ENCODE results near the gene AGPAT2.

Gene AGPAT2

GRCh38 chr9:136700304-136700703, 13.0 kb upstream of the AGPAT2 start:
- no peak for DNase-seq

GRCh38 chr9:136698635-136699246, 11.5 kb upstream of the AGPAT2 start:
- no peak for DNase-seq

- no peak for DNase-seq
These were observed 10.7 kb upstream of the AGPAT2 start for GRCh38 chr9:136697821-136698526.

- no peak for DNase-seq
These were observed 10.0 kb upstream of the AGPAT2 start for GRCh38 chr9:136697146-136697820.

- no peak for DNase-seq
These were observed 9.2 kb upstream of the AGPAT2 start for GRCh38 chr9:136696502-136696901.

DNA sequence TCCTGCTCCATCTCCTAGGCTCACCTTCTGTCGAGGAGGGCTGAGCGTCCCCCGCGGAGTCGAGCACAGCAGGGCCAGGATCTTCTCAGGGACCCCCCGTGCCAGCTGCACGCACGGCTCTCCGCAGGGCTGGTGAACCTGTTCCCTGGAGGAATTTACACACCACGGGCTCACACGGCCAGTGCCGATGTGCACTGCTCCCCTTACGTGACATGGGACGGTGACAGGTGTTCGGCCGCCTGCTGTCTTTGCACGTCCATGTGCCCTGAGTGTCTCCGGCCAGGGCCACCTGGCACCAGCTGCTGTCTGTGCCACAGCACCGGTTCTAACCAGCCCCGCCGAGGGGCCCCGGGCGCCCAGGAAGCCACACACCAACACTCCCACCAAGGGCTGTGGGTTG, 8.7 kb upstream of the AGPAT2 start:
- no peak for DNase-seq

GRCh38 chr9:136695435-136695895, 8.2 kb upstream of the AGPAT2 start:
- no peak for DNase-seq

- no peak for DNase-seq
These were observed 7.6 kb upstream of the AGPAT2 start for GRCh38 chr9:136694872-136695247.

GRCh38 chr9:136694163-136694871, 7.1 kb upstream of the AGPAT2 start:
- no peak for DNase-seq

DNA sequence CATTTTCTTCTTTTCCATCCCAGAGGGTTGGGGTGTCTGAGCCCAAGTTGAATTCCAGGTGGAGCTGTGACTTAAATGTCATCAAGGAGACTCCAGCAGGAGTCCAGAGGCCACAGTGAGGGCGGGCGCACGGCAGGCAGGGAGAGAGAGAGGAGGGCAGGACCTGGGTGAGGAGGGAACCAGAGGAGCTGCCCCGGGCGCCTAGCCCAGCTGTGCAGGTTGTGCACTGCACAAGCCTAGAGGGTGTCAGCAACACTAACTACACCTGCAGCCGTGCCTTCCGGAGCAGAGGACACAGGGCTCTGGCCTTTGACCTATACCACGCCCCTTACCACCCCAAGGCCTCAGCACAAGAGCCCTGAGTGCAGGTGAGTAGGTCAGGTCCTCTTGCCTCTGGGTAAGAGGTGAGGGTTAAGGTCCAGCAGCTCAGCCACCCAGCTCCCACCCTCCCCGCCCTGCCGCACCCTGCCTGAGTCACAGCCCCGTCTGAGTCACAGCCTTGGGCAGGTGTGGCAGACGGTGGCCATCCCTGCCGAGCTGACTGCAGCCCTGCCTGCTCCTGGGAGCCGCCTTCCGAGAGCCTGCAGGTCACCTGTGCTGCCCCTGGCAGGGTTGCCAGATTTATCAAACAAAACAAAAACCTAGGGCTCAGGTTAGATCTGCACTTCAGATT, 6.4 kb upstream of the AGPAT2 start:
- no peak for DNase-seq

DNA sequence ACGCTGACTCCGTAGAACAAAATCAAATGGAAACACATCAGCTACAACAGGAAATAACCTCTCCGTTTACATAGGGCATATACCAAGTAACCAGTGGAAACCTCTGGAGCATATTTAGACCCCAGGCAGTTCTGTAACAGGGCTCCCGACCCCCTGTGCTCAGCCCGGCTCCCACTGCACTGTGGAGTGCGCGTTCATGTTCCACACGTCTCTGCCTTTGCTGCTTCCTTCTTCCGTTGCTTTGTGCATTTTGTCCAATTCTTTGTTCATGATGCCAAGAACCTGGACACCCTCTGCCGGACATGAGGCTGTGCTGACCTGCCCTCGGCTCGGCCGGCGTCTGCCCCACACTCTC, 5.9 kb upstream of the AGPAT2 start:
- no peak for DNase-seq

DNA sequence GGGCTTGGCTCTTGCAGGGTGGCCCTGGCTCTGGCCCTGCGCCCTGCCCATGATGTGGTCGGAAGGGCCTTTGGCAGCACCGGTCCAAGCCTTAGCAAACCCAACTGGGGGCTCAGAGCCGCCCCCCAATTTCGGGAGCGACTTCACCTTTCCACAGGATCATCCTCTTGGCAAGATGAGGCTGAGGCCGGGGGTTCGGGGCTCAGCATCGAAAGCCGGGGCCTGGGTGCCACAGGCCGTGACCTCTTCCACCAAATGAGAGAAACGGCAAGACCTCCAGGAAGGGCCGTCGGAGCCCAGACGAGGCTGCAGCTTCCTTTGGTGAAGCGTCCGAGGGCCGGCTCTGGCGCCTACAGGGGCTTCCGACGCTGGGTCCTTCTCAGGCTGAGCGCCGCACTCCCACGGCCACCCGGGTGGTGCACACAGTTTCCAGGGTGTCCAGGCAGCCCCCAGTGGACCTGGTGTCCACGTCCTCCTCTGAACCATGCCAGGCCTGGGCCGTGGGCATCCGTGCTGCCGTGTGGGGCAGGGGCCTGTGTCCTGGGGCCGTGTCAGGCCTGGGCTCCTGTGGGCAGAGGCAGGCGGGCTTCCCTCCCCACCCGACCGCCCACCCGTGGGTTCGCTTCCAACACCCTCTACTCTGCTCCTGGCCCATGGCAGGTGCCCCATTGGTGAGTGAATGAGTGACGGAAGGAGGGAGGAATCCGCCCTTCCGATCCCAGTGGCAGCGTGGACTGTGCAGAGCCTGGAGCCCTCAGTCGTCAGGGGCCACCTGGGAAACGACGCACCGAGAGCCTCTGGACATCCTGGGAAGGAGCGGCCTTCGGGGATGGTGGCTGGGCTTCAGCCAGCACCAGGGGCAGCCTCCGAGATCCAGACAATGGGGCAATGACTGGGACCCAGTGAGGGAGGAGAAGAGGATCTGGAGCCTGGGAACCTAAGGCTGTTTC, 5.2 kb upstream of the AGPAT2 start:
- DNase-seq: no peak

DNA sequence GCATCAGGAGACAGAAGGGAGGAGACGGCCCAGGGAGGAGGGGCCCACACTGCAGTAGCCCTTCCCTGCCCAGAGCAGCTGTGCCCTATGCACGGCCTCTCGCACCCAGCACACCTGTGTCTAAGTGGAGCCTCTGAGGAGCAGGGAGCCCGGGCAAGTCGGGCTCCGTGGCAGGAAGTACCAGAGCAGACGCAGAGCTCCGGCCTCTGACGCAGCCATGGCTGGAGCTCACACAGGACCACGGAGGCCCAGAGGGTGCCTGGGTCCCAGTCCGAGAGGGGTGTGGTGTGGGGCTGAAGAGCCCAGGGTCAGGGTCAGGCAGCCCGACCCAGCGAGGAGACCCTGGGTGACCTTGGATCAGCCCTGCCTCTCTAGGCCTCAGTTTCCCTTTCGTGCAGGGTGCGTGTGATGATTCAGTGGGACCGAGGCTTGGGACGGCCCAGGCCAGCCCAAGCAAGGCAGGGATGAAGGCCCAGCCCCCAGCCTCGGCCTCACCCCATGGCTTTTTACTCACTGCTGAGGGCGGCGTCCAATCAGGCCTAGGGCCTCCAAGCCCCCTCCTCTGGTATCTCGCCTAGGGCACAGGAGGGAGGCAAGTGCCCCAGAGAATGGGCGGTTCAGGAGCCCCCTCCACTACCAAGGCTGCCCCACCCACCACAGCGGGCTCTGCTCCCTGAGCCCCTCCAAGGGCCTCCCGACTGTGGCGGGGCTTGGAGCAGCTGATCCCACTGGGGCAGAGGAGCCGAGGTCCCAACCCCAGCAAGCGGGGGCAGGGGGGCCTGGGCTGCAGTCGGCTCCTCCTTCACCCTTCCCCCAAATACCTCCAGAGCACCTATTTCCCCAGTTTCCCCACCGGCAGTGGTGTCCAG, 4.3 kb upstream of the AGPAT2 start:
- no peak for DNase-seq

DNA sequence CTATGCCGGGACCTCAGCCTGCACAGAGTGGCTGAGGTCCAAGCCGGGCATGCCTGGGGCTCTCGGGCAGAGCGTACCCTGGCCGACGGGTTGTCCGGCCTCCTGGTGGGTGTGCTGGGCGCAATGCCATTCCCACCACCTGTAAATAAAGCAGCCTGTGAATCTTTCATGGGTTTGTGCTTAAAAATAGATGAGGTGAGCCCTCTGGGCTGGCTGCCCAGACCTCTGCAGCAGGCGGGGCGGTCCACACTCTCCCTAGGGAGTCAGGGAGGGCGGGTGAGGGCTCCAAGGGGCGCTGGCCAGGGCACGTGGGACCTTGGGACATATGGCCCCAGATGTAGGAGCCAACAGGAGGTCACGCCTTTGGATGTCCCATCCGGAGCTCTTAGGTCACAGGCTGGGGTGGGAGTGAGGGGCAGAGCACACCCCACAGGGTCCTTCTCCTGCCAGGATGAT, 3.6 kb upstream of the AGPAT2 start:
- DNase-seq: no peak

- no peak for DNase-seq
These were observed 3.0 kb upstream of the AGPAT2 start for GRCh38 chr9:136690104-136690805.

- no peak for DNase-seq
These were observed 1.8 kb upstream of the AGPAT2 start for GRCh38 chr9:136689108-136689460.

DNA sequence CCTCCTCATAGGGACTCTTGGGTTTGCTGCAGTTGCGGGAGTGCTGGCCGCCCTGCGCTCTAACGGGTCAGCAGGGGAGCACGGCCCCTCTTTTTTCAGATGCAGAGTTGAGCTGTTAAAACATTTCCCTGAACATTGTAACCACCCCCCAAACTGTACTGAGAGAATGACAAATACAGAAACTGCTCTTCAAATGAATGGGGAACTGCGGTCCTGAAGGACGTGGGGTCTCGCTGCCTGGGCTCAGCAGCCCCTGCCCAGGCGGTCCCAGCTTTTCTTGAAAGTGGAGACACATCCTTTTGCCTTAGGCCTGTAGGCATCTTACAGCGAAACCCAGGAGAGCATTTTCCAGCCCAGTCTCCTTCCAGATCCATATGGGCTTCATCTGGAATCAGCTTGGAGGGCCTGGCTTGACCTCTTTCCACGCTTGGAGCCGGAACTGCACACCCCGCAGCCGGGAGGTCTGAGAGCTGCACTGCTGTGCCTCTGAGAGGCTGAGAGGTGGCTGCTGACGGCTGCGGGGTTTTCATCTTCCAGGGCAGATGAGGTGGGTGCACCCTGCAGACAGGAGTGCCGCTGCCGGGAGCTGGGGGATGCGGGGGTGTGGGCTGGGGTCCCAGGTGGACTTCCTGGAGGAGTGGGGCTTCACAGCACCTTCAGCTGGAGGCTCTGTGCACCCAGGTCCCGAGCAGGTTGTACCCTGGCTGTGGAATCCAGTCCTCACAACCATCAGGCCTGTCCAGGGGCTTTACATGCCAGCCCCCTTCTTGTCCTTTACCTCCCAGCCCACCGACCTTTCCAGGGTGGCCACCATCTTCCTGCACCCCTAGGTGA, 1.2 kb upstream of the AGPAT2 start:
- no peak for DNase-seq

DNA sequence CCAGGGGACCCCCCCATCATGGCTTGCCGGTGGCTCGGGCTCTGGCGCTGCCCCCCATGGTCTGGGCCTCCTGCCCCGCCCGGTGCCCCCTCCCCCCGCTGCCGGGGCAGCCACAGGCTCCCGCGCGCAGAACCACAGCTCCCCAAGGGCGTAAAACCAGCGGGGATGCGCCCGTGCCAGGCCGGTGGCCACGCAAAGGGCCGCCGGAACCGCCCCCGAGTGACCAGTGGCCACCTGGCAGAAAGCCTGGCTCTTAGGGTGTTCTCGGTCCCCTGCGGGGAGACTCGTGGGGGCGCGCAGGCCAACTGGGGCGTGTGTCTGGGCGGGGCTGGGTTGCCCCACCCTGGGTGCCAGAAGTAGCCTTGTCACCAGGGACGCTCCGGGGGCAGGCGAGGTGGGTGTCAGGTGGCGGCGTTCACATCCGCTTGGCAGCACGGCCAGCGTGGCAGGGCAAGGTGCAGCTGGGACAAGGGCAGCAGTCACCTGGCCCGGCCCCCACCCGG, 515 bp upstream of the AGPAT2 start:
- DNase-seq: no peak

GRCh38 chr9:136686534-136686793, 793 bp downstream of the AGPAT2 start:
- no peak for DNase-seq
